HG03558 (cell line): ENCODE results near the gene NKD1.

Experiments used
- ATAC-seq: cut with Tn5 transposase; IDR thresholded peaks from one replicate; pipeline ENCODE4 v1.9.1; 2021; ENCODE audit warnings: moderate number of reproducible peaks; ENCODE audit not compliant: unreplicated experiment; ENCODE audit errors: extremely low read depth

Gene NKD1

GRCh38 chr16:50609049-50609448 lies 60.9 kb downstream of the NKD1 start:
- no peak for ATAC-seq

GRCh38 chr16:50609471-50609870 lies 61.3 kb downstream of the NKD1 start:
- ATAC-seq, result no peak

DNA sequence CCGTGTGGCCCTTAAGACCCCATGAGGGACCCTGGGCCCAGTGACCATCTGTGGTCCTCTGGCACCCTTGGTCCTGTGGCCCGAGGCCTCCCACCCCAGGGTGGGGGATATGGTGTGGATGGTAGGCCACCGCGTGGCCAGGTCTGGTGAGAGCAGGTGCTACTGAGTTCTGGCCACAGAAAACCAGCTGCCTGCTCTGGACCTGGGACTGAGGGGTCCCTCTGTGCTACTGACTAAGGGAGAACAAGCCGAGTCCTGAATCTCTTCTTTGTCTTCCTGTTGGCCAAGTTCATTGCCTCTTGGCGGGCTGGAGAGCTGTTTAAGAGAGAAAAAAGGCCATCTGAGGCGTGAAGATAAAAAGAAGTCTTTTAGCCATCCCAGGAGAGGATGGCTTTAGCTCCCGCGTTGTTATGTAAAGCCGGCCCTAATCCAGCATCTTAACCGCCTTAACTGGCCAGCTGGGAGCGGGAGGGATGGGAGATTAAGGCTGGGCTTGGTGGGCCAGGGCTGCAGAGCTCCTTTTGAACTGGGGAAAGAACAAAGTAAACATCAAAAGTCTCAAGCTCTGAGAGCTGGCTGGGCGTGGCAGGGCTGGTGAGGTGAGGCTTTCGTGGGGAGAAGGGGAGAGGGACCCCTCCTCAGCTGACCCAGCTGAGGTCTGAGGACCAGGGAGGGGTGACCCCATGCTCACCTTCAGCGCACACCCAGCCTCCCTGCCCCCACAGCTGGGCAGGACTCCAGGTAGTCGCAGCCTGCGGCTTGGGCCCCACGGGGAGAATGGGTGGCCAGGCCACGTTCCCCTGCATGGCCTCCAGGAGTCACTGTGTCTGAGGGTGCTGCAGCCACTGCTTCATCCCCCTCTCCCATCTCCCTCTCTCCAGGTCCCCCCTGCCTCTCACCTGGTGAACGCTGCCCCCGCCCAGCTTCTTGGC lies 62.4 kb downstream of the NKD1 start:
- ATAC-seq, result no peak

DNA sequence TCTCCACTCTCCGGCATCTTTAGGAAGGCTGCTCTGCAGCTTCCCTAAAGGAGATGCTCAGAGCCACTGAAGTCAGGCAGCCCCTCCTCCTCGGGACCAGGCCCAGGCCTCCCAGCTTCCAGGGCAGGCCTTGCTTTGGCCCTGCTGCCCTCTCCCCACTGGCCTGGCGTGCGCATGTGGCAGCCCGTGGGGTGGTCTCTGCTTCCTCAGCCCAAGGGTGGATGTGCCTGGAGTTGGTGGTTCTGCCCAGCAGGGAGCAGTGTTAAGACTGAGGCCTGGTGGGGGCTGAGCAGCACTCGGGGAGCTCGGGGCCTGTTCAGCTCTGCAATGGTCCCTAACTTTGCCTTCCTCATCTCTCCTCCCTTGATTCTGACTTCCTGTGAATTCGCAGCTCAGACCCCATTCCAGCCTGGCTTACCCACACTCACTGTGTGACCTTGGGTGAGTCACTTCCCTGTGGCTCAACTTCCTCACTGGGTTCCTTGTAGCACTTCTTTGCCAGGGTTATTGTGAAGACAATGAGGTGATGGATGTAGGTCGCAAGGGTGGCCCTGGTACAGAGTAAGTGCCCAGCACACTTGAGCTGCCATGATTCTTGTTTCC lies 63.2 kb downstream of the NKD1 start:
- ATAC-seq, result no peak

DNA sequence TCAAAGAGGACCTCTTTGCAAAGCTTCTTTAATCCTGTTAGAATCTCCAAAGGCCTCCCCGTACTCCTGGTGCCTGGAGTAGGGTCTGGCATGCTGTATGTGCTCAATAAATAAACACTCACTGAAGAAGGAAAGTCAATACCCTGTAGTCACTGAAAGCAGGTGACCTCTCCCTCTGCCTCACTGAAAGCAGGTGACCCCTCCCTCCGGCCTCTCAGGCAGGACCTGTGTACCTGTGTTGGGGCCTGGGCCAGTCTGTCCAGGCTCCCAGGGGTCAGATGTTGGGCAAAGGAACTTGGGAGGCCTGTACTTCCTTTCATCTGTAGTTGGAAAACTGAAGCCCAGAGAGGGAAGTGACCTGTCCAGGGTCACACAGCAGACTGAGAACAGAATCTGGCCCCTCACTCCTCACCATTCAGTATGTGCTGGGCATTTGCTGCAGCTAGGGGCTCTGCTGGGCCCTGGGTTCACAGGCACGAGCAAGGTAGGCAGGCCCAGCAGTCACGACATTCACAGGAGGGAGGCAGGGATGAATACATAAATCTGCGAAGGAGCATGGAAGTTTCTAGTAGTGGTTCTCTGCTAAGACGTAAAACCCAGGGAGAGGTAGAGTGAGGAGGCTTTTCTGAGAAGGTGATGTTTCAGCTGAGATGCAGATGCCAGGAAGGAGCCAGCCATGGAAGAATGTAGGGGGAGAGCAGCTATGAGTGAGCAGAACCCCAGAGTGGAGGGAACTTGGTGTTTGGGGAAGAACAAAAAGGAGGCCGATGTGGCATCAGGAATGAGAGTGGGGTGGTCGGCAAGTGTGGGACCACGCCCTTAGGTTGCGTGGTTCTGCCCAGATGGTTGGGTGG lies 64.0 kb downstream of the NKD1 start:
- no peak for ATAC-seq

GRCh38 chr16:50612849-50613198 lies 64.6 kb downstream of the NKD1 start:
- ATAC-seq, result no peak

DNA sequence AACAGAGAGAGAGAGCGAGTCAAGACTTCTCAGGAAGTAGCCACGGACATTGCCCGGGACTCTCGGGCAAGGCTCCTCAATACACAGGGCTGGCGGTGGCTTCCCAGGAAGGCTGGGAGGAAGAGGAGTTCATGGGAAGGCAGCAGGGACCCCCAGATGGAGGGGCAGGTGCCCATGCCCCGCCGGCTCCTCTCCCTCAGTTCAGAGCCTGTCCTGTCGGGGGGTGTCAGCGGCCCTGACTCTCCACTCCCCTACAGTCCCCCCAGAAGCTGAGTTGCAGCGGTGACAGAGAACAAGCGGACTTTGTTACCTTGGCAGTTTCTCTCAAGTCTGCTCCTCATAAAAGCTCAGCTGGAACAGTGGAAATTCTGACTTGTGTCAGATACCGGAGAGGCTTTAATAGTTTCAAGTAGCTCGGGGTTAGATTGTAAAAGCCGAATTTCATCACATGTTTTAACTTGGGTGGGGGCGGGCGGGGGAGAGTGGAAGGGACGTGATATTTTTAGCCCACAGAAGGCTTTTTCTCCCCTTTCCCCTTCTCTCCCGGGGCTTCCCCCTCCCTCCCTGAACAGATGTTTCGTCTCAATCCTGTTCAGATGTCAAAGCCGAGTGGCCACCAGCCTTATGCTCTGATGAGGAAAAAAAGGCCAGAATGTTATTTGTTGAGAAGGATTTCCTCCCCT lies 65.2 kb downstream of the NKD1 start:
- no peak for ATAC-seq

- ATAC-seq, result no peak
Measured at GRCh38 chr16:50613964-50614474, 65.8 kb downstream of the NKD1 start.

DNA sequence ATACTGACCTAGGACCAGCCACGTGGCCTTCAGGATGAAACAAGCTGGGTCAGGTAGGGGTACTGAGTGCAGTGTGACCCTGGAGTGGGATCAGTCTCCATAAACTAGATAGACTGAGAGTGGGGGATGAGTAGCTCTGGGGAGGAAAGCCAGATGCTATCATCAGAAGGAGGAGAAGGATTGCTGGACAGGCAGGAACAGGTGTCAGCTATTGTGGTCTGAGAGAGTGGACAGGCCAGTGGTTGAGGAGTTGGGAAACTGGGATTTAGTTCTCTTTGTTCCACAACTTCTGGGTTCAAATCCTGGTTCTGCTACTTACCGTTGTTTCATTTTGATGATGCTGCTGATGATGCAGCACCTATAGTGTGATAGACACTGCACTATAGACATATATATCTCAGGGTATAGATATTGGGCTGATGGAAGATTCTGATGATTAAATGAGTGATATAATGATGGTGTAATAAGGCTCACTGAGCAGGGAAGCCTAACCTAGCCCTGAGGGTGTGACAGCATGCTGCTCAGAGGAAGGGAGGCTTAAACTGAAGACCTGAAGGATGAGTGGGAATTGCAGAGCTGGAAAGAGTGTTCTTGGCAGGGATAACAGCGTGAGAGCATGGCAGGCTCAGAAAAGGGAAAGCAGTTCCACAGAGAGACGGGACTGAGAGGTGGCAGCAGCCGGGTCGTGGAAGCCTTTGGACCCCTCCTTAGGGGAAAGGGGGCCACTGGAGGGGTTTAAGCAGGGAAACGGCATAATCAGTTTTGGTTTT lies 66.9 kb downstream of the NKD1 start:
- no peak for ATAC-seq

GRCh38 chr16:50615891-50616290 lies 67.7 kb downstream of the NKD1 start:
- ATAC-seq, result no peak

DNA sequence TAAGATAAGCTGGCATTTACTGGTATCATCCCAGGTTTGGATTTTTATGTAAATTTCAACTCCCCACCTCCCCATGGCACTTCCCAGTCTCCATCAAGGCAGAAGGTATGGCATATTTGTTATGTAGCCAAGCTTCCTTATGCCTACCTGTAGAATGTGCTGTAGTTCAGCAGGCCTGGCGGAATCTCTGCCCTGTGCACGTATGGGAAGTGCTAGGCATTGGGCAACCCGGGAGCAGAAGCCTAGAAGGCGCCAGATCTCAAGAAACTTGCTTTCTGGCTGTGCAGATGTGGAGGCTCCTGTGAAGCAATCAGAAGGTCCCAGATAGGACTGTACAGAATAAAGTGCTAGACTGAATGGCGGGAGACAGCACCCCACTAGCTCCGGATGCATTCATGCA lies 68.2 kb downstream of the NKD1 start:
- ATAC-seq, result no peak

GRCh38 chr16:50616883-50617645 lies 68.9 kb downstream of the NKD1 start:
- ATAC-seq, result no peak

DNA sequence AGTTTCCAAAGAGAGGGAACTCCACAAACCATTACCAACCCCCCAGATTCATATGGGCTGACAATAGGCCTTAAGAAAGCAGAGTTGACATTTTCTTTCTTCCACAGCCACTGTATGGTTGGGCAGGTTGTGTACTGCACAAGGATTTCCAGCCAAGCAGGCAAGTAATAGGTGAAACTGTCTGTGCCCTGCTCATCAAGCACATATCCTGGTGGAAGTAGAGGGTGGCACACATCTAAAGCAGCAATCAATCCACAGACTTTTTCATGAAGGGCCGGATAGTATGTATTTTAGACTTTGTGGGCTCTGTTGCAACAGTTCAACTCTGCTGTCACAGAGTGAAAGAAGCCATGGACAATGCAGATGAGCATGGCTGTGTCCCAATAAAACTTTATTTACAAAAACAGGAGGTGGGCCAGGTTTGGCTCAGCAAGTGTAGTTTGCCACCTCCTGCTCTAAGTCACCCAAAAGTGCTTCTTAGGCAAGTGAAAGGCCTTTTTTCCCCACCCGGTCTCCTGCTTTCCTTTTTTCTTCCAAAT lies 69.5 kb downstream of the NKD1 start:
- no peak for ATAC-seq

- no peak for ATAC-seq
Measured at GRCh38 chr16:50618238-50618918, 70.2 kb downstream of the NKD1 start.

- ATAC-seq, result no peak
Measured at GRCh38 chr16:50619702-50620491, 71.7 kb downstream of the NKD1 start.

DNA sequence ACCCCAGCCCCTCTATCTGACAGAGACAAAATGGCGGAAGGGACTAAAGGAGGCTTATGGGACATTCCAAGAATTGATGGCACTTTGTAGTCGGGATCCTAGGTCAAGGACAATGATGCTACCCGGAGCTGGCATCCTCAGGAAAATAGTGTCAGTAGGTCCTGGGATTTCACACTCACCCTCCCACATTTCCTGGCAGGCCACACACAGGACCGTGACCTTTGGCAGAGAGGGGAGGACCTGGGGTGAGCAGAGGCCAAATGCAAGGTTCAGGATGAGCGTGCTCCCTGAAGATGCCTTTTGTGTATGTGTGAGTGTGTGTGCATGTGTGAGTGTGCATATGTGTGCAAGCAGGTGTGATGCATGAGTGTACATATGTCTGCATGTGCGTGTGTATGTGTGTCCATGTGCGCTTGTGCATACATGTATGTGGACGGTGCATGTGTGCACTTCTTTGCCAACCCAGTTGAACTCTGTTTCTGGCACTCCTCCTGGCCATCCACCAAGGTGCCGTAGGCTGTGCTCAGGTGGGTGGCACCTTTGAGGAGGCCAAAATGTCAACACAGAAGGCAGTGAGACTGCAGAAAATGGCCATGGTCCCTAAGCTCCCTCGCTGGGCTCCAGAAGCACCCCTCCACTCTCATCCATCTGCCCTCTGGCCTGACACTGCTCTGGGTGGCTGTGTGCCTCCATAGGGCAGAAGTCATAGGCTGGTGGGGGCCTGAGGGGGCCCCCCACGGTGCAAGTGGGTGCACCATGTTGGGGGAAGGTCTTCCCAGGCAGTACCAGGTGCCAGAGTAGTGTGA lies 72.7 kb downstream of the NKD1 start:
- no peak for ATAC-seq
